Measurements from ENCODE around the gene AP3S2.
"Not testable (repeated sequence)": the region's sequence is repeated elsewhere in the genome, so short reads cannot be mapped to it uniquely, and the experiment has no call there.

The AP3S2 gene

GRCh38 chr15:89888214-89888804, 5.5 kb downstream of the AP3S2 start:
- no peak overlapping the region for H3K4me3 Mint-ChIP-seq
- H3K27ac Mint-ChIP-seq: peak overlapping the region; percentile 0
- H3K27me3 Mint-ChIP-seq: no peaks in the 10 kb centered on the region
- DNase-seq: no peak
- H3K36me3 Mint-ChIP-seq (ENCODE audit: low read depth): peaks cover 42% of the 10 kb centered on the region
- H3K9me3 Mint-ChIP-seq: no peaks in the 10 kb centered on the region
- H3K4me1 Mint-ChIP-seq (ENCODE audit: low read depth): peaks cover 29% of the 10 kb centered on the region

GRCh38 chr15:89885611-89886010, 8.2 kb downstream of the AP3S2 start:
- no peaks in the 10 kb centered on the region for H3K27me3 Mint-ChIP-seq
- H3K4me3 Mint-ChIP-seq: no peak overlapping the region
- H3K9me3 Mint-ChIP-seq: no peaks in the 10 kb centered on the region
- DNase-seq: no peak
- H3K4me1 Mint-ChIP-seq (ENCODE audit: low read depth): peaks cover 11% of the 10 kb centered on the region
- H3K36me3 Mint-ChIP-seq (ENCODE audit: low read depth): peaks cover 54% of the 10 kb centered on the region
- H3K27ac Mint-ChIP-seq: no peak overlapping the region

- H3K27ac Mint-ChIP-seq: peak overlapping the region; percentile 4
- H3K9me3 Mint-ChIP-seq; H3K4me3 Mint-ChIP-seq; H3K27me3 Mint-ChIP-seq; DNase-seq; H3K4me1 Mint-ChIP-seq (ENCODE audit: low read depth): not testable (repeated sequence)
- H3K36me3 Mint-ChIP-seq (ENCODE audit: low read depth): peaks cover 54% of the 10 kb centered on the region
Measured at GRCh38 chr15:89885179-89885578, 8.6 kb downstream of the AP3S2 start.

DNA sequence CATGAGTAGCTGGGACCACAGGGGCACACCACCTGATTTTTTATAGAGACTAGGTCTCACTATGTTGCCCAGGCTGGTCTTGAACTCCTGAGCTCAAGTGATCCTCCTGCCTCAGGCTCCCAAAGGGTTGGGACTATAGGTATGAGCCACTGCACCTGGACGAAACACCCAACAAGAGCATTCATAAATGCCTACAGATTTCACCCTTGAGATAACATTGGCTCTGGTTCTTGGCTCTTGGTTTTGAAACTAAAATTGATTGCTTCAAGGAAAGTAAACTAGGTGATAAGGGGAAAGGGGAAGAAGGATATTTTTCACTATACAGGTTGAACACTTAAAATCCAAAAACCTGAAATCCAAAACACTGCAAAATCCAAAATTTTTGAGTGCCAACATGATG, 10.3 kb downstream of the AP3S2 start:
- H3K9me3 Mint-ChIP-seq: no peaks in the 10 kb centered on the region
- no peak overlapping the region for H3K27ac Mint-ChIP-seq
- peaks cover 49% of the 10 kb centered on the region for H3K36me3 Mint-ChIP-seq (ENCODE audit: low read depth)
- no peaks in the 10 kb centered on the region for H3K27me3 Mint-ChIP-seq
- DNase-seq: no peak
- peaks cover 2% of the 10 kb centered on the region for H3K4me1 Mint-ChIP-seq (ENCODE audit: low read depth)
- no peak overlapping the region for H3K4me3 Mint-ChIP-seq

DNA sequence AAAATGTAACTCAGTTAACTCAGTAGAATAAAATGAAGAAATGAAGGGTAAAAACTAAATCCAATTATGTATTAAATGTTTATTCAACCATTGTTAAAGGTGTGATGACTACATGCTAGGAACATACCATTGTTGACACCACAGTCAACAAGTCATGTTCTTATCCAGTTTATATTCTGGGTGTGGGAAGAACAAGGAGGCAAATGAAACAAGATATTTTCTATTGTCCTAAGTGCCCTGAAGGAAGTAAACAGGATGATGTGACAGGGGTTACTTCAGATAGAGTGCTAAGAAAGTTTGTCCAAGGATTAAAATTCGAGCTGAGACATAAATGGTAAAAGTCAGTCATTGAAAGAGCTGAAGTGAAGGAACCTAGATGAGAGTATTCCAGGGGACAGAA, 13.1 kb downstream of the AP3S2 start:
- H3K27ac Mint-ChIP-seq: no peak overlapping the region

DNA sequence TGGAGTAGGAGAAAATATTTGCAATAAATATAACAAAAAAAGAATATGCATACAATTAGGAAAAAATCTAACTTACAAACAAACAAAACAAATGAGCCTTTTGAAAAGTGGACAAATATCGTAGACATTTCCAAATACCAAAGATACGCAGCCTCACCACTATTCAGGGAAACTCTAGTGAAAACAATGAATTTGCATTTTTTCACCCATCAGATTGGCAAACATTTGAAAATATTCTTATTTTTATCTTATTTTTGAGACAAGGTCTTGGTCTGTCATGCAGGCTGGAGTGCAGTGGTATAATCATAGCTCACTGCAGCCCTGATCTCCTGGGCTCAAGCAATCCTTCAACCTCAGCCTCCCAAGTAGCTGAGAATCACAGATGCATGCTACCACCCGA, 15.5 kb downstream of the AP3S2 start:
- H3K9me3 Mint-ChIP-seq: no peaks in the 10 kb centered on the region
- DNase-seq: no peak
- peaks cover 44% of the 10 kb centered on the region for H3K36me3 Mint-ChIP-seq (ENCODE audit: low read depth)
- H3K4me3 Mint-ChIP-seq: no peak overlapping the region
- no peaks in the 10 kb centered on the region for H3K27me3 Mint-ChIP-seq
- H3K27ac Mint-ChIP-seq: no peak overlapping the region
- peaks cover 7% of the 10 kb centered on the region for H3K4me1 Mint-ChIP-seq (ENCODE audit: low read depth)

More for the DNA sequence above, 13.1 kb downstream of the AP3S2 start:
- Mint-ChIP-seq H3K27me3 (no peaks in the 10 kb centered on the region), H3K36me3 (ENCODE audit: low read depth) (peaks cover 53% of the 10 kb centered on the region), H3K4me3 (no peak overlapping the region), H3K4me1 (ENCODE audit: low read depth) (peaks cover 2% of the 10 kb centered on the region), H3K9me3 (no peaks in the 10 kb centered on the region)
- DNase-seq: no peak

DNA sequence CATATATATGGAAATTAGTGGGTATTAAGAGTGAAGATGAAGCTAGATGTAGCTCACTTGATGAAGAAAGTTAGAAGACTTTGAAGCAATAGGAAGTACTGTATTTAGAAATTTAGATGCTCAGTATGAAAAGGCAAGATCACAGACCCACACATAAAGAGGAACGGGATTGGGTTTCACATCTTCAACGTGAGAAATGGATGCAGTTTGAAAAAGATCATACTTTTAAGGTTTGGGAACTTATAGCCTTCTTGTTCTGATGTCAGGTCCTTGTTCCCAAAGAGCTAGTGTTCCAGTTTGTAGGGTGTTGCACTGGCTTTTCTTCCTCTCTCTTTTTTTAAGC, 16.7 kb downstream of the AP3S2 start:
- no peak overlapping the region for H3K27ac Mint-ChIP-seq
- peaks cover 7% of the 10 kb centered on the region for H3K4me1 Mint-ChIP-seq (ENCODE audit: low read depth)
- no peaks in the 10 kb centered on the region for H3K27me3 Mint-ChIP-seq
- H3K4me3 Mint-ChIP-seq: no peak overlapping the region
- H3K36me3 Mint-ChIP-seq (ENCODE audit: low read depth): peaks cover 44% of the 10 kb centered on the region
- H3K9me3 Mint-ChIP-seq: no peaks in the 10 kb centered on the region
- no peak for DNase-seq

DNA sequence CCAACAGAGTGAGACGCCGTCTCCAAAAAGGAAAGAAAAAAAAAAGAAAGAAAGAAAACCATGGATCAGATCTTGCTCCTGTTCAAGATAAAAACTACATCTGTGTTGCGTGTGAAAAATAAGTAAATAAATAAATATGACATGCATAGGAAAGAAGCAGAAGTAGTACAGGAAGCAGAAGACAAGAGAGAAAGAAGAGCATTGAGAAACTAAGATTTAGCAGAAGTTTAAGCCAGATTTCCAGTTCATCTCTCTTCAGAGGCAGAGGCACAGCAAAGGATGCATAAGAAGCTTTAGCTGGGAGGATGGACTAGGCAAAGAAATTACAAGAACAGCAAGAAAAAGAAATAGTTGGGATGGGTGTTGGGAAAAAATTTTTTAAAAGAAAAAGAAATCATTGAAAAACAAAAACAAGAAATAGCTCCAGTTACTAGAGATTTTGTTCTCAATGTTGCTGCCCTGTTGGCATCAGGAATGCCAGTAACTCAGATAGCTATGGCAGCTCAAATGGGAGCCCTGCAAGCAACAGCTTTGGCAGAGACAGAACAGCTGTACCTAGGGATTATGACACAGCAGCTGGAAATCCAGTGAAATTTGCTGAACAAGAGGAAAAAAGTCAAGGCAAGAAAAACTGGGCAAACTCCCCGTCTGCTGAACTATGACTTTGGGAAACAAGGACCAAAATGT, 17.3 kb downstream of the AP3S2 start:
- peaks cover 45% of the 10 kb centered on the region for H3K36me3 Mint-ChIP-seq (ENCODE audit: low read depth)
- no peaks in the 10 kb centered on the region for H3K27me3 Mint-ChIP-seq
- no peaks in the 10 kb centered on the region for H3K9me3 Mint-ChIP-seq
- H3K27ac Mint-ChIP-seq: no peak overlapping the region
- H3K4me1 Mint-ChIP-seq (ENCODE audit: low read depth): peaks cover 7% of the 10 kb centered on the region
- no peak overlapping the region for H3K4me3 Mint-ChIP-seq
- no peak for DNase-seq

DNA sequence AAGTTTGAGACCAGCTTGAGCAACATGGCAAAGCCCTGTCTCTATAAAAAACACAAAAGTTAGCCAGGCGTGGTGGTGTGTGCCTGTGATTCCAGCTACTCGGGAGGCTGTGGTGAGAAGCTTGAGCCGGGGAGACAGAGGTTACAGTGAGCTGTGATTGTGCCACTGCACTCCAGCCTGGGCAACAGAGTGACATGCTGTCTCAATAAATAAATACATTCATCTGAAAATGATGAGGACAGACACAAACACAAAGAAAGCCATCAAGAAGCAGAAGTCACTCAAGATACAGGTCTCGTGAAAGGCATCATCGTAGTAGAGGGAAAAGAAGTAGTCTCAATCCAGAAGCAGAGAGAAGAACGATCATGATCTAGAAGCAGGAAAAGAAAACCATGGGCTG, 18.1 kb downstream of the AP3S2 start:
- Mint-ChIP-seq H3K36me3 (ENCODE audit: low read depth) (peaks cover 47% of the 10 kb centered on the region), H3K9me3 (no peaks in the 10 kb centered on the region), H3K27ac (no peak overlapping the region), H3K4me3 (no peak overlapping the region), H3K27me3 (no peaks in the 10 kb centered on the region), H3K4me1 (ENCODE audit: low read depth) (peaks cover 5% of the 10 kb centered on the region)
- DNase-seq: no peak

GRCh38 chr15:89874926-89875564, 18.7 kb downstream of the AP3S2 start:
- Mint-ChIP-seq H3K36me3 (ENCODE audit: low read depth) (peaks cover 51% of the 10 kb centered on the region), H3K27ac (peak overlapping the region; percentile 74), H3K27me3 (no peaks in the 10 kb centered on the region), H3K9me3 (no peaks in the 10 kb centered on the region), H3K4me1 (ENCODE audit: low read depth) (peaks cover 5% of the 10 kb centered on the region), H3K4me3 (no peak overlapping the region)
- peak; percentile 87 for DNase-seq

DNA sequence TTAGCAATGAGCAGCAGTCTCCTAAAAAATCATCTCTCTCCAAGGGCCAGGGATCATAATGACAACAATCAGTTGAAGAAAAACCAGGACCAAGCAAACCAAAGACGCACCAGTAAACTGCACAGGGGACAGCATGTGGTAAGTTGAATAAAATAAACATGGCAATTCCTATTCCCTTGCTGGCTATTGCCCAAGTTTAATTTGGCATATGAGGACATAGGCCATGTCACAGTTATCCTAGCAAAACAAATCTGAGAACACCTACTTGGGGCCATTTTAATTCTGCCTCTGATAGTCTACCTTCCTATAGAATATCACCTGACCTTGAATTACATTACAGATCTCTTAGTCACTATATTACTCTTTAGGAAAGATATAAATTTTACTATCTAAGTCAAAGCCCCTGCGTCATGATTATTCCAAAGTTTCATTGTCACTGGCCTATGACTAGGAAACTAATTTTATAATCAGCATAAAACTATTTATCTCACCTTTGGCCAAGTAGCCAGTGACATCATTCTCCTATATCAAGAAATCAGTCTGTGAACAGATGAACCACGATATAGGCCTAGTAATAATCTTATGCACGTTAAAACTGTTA, 23.0 kb downstream of the AP3S2 start:
- H3K9me3 Mint-ChIP-seq: no peaks in the 10 kb centered on the region
- no peak for DNase-seq
- peaks cover 41% of the 10 kb centered on the region for H3K36me3 Mint-ChIP-seq (ENCODE audit: low read depth)
- H3K27me3 Mint-ChIP-seq: no peaks in the 10 kb centered on the region
- H3K27ac Mint-ChIP-seq: no peak overlapping the region
- peaks cover 5% of the 10 kb centered on the region for H3K4me1 Mint-ChIP-seq (ENCODE audit: low read depth)
- H3K4me3 Mint-ChIP-seq: no peak overlapping the region

DNA sequence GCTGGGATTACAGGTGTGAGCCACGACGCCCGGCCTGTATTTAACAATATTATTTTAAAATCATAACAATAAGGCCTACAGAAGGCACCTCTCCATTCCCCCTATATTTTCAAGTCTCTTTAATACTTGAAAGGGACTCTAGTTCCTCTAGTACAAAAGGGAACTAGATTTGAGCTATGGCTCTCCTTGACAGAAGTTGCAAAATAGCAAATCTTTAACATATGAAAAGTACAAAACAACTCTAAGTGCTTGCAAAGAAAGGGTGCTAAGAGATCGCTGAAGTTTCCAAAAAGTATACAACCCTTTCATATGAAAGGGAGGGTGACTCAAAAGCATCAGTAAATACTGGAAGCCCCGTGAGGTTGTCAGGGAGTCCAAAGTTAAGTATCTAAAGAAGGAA, 23.8 kb downstream of the AP3S2 start:
- Mint-ChIP-seq H3K27me3 (no peaks in the 10 kb centered on the region), H3K36me3 (ENCODE audit: low read depth) (peaks cover 40% of the 10 kb centered on the region), H3K27ac (no peak overlapping the region), H3K9me3 (no peaks in the 10 kb centered on the region), H3K4me3 (no peak overlapping the region), H3K4me1 (ENCODE audit: low read depth) (peaks cover under 1% of the 10 kb centered on the region)
- no peak for DNase-seq

DNA sequence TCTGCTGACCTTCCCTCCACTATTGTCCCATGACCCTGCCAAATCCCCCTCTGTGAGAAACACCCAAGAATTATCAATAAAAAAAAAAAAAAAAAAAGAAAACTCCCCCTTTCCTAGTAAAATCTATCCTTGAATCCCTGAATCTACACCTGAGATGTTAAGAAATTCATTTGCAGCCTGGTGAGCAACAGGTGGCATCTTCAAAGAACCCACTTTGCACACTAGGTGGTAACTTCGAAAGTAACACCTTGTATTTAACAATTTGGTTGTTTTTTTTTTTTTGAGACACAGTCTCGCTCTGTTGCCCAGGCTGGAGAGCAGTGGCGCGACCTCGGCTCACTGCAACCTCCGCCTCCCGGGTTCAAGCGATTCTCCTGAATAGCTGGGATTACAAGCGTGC, 24.3 kb downstream of the AP3S2 start:
- H3K9me3 Mint-ChIP-seq; DNase-seq; H3K4me3 Mint-ChIP-seq; H3K27me3 Mint-ChIP-seq; H3K4me1 Mint-ChIP-seq (ENCODE audit: low read depth); H3K27ac Mint-ChIP-seq: not testable (repeated sequence)
- H3K36me3 Mint-ChIP-seq (ENCODE audit: low read depth): peaks cover 42% of the 10 kb centered on the region

GRCh38 chr15:89864958-89865739, 28.6 kb downstream of the AP3S2 start:
- Mint-ChIP-seq H3K4me1 (ENCODE audit: low read depth) (no peaks in the 10 kb centered on the region), H3K9me3 (no peaks in the 10 kb centered on the region), H3K36me3 (ENCODE audit: low read depth) (peaks cover 32% of the 10 kb centered on the region), H3K27ac (no peak overlapping the region), H3K4me3 (no peak overlapping the region), H3K27me3 (no peaks in the 10 kb centered on the region)
- no peak for DNase-seq

Data from activated T-cell treated with anti-CD3 and anti-CD28 coated beads, Interleukin-2, amount 50 U/mL, for 24 hours (primary cell).